ENCODE data around the gene LRRN4.

GRCh38 chr20:6007094-6007528, 46.7 kb downstream of the LRRN4 start:
- no peak for TF ChIP-seq CTCF (IDR thresholded peaks at IDR 0.05)
- TF ChIP-seq POLR2A (IDR thresholded peaks at IDR 0.05) = no peak

Data from ovary (tissue), 3 donors.